Esophagus muscularis mucosa (tissue), 4 donors: ENCODE measurements around the gene OSBP2. TPM values are rescaled to one million over a fixed set of nuclear protein-coding genes. Genes with fewer than 3 reads are reported as not detected.

Experiments used
- DNase-seq: peaks from one replicate; pipeline ENCODE4 v3.0.0-alpha.2; 2017; ENCODE audit errors: extremely low spot score
- H3K27ac ChIP-seq, 4 donors: fragments of 200-600 bp; sonication (generic); replicated peaks in 1 of 4; 1 replicate in 3 of 4; 2 replicates in 1 of 4; pipeline ENCODE4 v1.5.1; 2016 to 2019; ENCODE audit warnings: mild to moderate bottlenecking in 1 of 4
- H3K27me3 ChIP-seq, 4 donors: fragments of 200-600 bp; sonication (generic); one replicate each; pipeline versions ENCODE4 v1.5.1 to v1.6.0; 2016 to 2019
- H3K36me3 ChIP-seq, 4 donors: fragments of 200-600 bp; sonication (generic); one replicate each; pipeline ENCODE4 v1.5.1; 2016 to 2019
- H3K4me1 ChIP-seq, 4 donors: fragments of 200-600 bp; sonication (generic); one replicate each; pipeline ENCODE4 v1.5.1; 2016 to 2019
- H3K4me3 ChIP-seq, 4 donors: fragments of 200-600 bp; sonication (generic); 1 replicate in 2 of 4; 2 replicates in 2 of 4; pipeline ENCODE4 v1.5.1; 2016 to 2019; ENCODE audit warnings: mild to moderate bottlenecking in 4 of 4, moderate library complexity in 1 of 4
- H3K9me3 ChIP-seq, 4 donors: fragments of 200-600 bp; sonication (generic); 1 replicate in 3 of 4; 2 replicates in 1 of 4; pipeline ENCODE4 v1.5.1; 2016 to 2019
- EP300 ChIP-seq: sonication (generic); formaldehyde crosslinking; IDR thresholded peaks from one replicate; pipeline ENCODE4 v1.6.1; 2017; ENCODE audit warnings: antibody characterized with exemption
- POLR2A ChIP-seq: fragments of 450-650 bp; IDR thresholded peaks from one replicate; pipeline ENCODE4 v1.6.1; 2017; ENCODE audit warnings: antibody characterized with exemption, moderate library complexity, mild to moderate bottlenecking, low read depth
- POLR2AphosphoS5 ChIP-seq, 2 donors: sonication (generic); formaldehyde crosslinking; IDR thresholded peaks; one replicate each; pipeline ENCODE4 v1.6.1; 2017; ENCODE audit warnings: antibody characterized with exemption in 2 of 2
- WGBS: methylation state at CpG from one replicate; pipeline ENCODE4 v1.1.5; 2018; 5-methylcytosine and 5-hydroxymethylcytosine counted together
- intact Hi-C: fragments of 100-400 bp; cut with DNase I; formaldehyde crosslinking; loops from one replicate; pipeline ENCODE4 v1.15.1; 2023
- total RNA-seq, 4 donors: library from RNA; depleted of rRNA; stranded (reverse); fragments of >200 nt; gene quantifications; one replicate each; pipeline versions ENCODE4 v1.1.0 to v1.2.1, GENCODE V29; 2016
- TF ChIP-seq, protein P1 (sequence below), 3 experiments: fragments of 200-600 bp in 2 of 3; fragments of 450-650 bp in 1 of 3; sonication (generic) in 2 of 3; IDR thresholded peaks; one replicate each; pipeline ENCODE4 v1.5.1; 2017 to 2019; ENCODE audit warnings: antibody characterized with exemption in 3 of 3, mild to moderate bottlenecking in 2 of 3, moderate library complexity in 1 of 3

OSBP2 gene
- total RNA-seq, 4 donors from 2014 or later: 0.42 to 4.6 (median 2.9) TPM

DNA sequence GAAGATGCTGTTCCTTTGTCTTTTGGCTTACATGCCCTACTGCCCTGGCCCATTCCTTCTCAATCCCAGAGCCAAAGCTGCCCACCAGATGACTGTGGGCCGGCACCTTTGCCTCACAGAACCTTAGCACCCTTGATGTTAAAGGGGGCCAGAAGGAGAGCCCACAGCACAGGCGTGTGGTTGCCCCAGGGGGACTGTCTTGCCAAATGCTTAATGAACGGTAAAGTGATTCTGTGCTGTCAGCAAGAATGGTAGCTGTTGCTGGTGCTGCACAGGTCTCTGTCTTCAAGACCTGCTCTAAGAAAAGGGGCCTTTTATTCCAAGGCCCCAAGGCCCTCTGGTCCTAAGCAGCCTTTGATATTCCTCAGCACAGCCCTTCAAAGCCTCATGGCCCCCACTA is 160.6 kb downstream of the OSBP2 start:
- H3K4me1 ChIP-seq: no peaks in the 10 kb centered on the region
- no peaks in the 10 kb centered on the region for H3K27me3 ChIP-seq
- H3K36me3 ChIP-seq: no peaks in the 10 kb centered on the region
- H3K4me3 ChIP-seq: no peak overlapping the region
- no peak overlapping the region for H3K27ac ChIP-seq
- intact Hi-C loops: no loop called here
- 88% methylated on average over 3 of the region's 3 CpGs for WGBS
- H3K9me3 ChIP-seq: no peaks in the 10 kb centered on the region
- no peak for TF ChIP-seq POLR2A
- TF ChIP-seq, protein P1, sequence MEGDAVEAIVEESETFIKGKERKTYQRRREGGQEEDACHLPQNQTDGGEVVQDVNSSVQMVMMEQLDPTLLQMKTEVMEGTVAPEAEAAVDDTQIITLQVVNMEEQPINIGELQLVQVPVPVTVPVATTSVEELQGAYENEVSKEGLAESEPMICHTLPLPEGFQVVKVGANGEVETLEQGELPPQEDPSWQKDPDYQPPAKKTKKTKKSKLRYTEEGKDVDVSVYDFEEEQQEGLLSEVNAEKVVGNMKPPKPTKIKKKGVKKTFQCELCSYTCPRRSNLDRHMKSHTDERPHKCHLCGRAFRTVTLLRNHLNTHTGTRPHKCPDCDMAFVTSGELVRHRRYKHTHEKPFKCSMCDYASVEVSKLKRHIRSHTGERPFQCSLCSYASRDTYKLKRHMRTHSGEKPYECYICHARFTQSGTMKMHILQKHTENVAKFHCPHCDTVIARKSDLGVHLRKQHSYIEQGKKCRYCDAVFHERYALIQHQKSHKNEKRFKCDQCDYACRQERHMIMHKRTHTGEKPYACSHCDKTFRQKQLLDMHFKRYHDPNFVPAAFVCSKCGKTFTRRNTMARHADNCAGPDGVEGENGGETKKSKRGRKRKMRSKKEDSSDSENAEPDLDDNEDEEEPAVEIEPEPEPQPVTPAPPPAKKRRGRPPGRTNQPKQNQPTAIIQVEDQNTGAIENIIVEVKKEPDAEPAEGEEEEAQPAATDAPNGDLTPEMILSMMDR (IDR thresholded peaks at IDR 0.05): no peak
- no peak for TF ChIP-seq POLR2AphosphoS5 (IDR thresholded peaks at IDR 0.05)
- no peak for TF ChIP-seq EP300
- no peak for DNase-seq

DNA sequence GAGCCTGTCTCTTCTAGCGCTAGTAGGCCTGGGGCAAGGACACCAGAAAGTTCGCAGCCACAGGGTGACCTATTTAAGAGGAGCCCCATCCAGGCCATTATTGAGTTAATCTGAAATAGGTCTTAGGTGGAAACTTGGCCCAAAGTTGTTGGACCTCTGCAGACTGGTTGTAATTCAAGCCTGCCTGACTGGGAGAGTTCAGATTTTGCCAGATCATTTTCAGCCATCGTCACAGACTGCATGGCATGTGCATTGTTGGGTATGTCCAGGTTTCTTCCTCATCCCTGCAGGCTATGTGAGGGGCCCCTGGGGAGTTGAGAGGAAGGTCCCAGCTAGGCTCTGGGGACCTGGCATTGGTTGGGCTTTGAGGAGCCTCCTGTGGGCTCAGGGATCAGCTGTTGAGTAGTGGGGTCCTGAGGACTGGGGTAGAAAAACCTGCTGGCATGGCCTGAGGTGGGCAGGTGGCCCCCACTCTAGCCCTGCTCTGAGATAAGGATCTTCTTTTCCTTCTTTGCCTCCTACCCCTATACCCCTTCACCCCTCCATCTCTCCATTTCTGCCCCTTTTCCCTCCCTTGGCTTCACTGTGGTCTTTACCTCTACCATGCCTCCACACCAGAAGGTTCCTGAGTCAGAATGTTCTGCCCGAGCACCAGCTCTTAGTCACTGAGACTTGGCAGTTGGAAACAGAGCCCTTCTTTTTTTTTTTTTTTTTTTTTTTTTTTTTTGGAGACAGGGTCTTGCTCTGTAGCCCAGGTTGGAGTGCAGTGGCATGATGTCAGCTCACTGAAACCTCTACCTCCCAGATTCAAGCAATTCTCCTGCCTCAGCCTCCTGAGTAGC is 161.2 kb downstream of the OSBP2 start:
- intact Hi-C loops: no loop called here
- WGBS: 79% methylated on average over 1 of the region's 4 CpGs
- Histone ChIP-seq H3K27me3 (no peaks in the 10 kb centered on the region), H3K4me3 (no peak overlapping the region), H3K4me1 (no peaks in the 10 kb centered on the region), H3K9me3 (no peaks in the 10 kb centered on the region), H3K27ac (no peak overlapping the region), H3K36me3 (no peaks in the 10 kb centered on the region)
- TF ChIP-seq, protein P1 (IDR thresholded peaks at IDR 0.05): no peak
- no peak for TF ChIP-seq POLR2A
- TF ChIP-seq POLR2AphosphoS5 (IDR thresholded peaks at IDR 0.05): no peak
- TF ChIP-seq EP300: no peak
- DNase-seq: no peak

DNA sequence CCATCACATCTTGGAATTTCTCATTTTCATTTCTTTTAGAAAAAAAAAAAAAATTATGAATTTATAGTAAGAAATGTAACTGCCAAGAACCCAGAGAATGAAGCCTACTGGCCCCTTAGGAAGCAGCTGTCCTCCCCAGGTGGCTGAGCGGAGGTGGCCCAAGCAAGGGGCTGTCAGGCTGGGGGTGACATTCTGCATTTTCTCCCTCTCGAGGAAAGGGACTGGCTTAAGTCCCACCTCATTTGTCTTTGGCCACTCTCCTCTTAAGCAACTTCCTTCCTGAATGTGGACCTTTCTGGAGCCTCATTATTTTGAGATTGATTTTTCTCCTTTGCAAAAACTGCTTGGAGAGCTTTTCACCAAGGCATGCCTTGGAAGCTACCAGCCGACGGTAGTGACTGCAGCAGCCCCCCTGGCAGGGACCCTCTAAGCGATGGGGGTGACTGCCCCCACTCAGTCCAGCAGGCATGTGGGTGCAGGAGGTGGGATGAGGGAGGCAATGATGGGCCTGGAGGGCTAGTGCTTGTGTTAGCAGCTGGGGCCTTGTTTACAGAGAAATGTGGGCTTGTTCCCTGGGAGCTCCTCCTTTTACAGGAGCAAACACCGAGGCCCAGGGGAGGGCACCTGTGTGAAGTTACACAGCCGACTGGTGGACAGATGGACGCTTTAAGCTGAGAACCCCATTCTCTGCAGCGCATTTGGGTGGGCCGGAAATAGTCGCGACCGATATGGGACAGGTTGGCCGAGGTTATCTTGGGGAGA is 162.2 kb downstream of the OSBP2 start:
- H3K4me3 ChIP-seq: no peak overlapping the region
- peaks cover 0 to 9% (median 0%) of the 10 kb centered on the region in 4 donors for H3K27me3 ChIP-seq
- no peak overlapping the region for H3K27ac ChIP-seq
- no peaks in the 10 kb centered on the region for H3K36me3 ChIP-seq
- no peaks in the 10 kb centered on the region for H3K4me1 ChIP-seq
- 73% methylated on average over 14 of the region's 14 CpGs for WGBS
- no peaks in the 10 kb centered on the region for H3K9me3 ChIP-seq
- intact Hi-C loops: no loop called here
- peak; percentile 83 for DNase-seq
- no peak for TF ChIP-seq EP300
- TF ChIP-seq POLR2A: no peak
- no peak for TF ChIP-seq POLR2AphosphoS5 (IDR thresholded peaks at IDR 0.05)
- TF ChIP-seq, protein P1 (IDR thresholded peaks at IDR 0.05): no peak

DNA sequence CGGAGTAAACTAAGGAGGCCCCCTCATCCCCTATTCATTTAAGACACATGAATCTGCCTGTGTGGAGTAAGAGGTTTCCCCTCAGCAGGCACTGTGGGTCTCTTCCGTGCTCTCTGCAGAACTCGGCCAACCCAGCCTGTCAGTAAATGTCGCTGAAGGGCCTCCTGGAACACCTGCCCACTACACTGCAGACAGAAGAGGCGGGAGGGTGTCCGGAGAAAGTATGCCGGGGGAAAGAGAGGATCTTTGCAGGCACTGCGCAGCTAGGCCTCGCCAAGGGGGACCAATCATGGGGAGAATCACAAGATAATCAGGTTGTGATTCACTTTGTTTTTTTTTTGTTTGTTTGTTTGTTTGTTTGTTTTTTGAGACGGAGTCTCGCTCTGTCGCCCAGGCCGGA is 163.1 kb downstream of the OSBP2 start:
- no peaks in the 10 kb centered on the region for H3K36me3 ChIP-seq
- no peak for DNase-seq
- intact Hi-C loops: no loop called here
- H3K27ac ChIP-seq: no peak overlapping the region
- no peaks in the 10 kb centered on the region for H3K4me1 ChIP-seq
- H3K9me3 ChIP-seq: no peaks in the 10 kb centered on the region
- WGBS: 92% methylated on average over 12 of the region's 13 CpGs
- no peak for TF ChIP-seq POLR2AphosphoS5 (IDR thresholded peaks at IDR 0.05)
- TF ChIP-seq POLR2A: no peak
- no peak overlapping the region for H3K4me3 ChIP-seq
- H3K27me3 ChIP-seq: peaks cover 0 to 13% (median 0%) of the 10 kb centered on the region in 4 donors
